ENCODE results near the gene UCHL3. TPM values are rescaled to one million over a fixed set of nuclear protein-coding genes. Genes with fewer than 3 reads are reported as not detected.

Gene UCHL3
- total and polyA plus RNA-seq, 9 of the 15 experiments (the other 6 are each of a cell fraction or from before 2014, with no cell fraction given) = 42.2 to 112 (median 85.4) TPM

DNA sequence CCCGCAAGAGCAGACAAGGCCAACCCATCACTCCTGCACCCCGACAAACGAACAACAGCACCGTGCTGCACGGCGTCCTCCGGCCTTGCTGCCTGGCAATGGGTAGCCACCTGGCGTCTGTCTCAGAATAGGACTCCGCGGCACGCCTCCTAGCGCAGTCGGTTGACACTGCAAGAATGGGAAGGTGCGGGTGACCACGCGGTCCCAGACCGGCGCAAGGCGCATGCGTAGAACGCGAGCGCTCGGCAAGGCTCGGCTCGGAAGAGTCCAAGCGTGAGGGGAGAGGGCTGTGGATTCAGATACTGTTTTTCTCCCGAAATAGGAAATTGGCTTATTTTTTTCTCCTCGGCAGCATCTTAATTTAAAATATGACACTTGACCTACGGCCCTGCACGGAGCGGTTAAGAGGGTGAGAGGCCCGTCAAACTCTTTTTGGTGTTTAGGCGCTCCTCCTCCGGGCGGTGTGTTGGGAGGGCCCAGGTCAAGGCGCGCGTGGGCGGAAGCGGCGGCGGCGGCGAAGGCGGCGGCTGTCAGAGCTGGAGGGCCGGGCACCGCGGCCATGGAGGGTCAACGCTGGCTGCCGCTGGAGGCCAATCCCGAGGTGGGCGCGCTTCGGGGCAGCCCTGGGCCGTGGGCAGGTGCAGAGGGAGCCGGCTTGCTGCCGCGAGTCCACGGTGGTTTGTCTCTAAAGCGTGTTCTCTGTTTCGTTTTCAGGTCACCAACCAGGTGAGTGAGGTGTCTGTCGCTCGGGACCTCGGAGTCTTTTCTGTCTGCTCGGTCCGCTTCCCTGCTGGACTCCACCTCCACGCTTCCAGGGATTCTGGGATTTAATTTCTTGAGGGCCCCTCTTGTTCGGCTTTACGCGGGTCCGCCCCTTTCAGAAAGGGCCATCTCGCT, at the start of gene UCHL3 (continued):
- TF ChIP-seq, protein P1, sequence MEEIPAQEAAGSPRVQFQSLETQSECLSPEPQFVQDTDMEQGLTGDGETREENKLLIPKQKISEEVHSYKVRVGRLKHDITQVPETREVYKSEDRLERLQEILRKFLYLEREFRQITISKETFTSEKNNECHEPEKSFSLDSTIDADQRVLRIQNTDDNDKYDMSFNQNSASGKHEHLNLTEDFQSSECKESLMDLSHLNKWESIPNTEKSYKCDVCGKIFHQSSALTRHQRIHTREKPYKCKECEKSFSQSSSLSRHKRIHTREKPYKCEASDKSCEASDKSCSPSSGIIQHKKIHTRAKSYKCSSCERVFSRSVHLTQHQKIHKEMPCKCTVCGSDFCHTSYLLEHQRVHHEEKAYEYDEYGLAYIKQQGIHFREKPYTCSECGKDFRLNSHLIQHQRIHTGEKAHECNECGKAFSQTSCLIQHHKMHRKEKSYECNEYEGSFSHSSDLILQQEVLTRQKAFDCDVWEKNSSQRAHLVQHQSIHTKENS (CRISPR knock-in tag; IDR thresholded peaks at IDR 0.05) = no peak
- TF ChIP-seq, protein P2, sequence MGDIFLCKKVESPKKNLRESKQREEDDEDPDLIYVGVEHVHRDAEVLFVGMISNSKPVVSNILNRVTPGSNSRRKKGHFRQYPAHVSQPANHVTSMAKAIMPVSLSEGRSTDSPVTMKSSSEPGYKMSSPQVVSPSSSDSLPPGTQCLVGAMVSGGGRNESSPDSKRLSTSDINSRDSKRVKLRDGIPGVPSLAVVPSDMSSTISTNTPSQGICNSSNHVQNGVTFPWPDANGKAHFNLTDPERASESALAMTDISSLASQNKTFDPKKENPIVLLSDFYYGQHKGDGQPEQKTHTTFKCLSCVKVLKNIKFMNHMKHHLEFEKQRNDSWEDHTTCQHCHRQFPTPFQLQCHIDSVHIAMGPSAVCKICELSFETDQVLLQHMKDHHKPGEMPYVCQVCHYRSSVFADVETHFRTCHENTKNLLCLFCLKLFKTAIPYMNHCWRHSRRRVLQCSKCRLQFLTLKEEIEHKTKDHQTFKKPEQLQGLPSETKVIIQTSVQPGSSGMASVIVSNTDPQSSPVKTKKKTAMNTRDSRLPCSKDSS (IDR thresholded peaks at IDR 0.05; ENCODE audit: low read depth, partially characterized antibody) = no peak
- TF ChIP-seq NR3C1 (CRISPR knock-in tag; IDR thresholded peaks at IDR 0.05) (no peak), TBL1XR1 (IDR thresholded peaks at IDR 0.05; ENCODE audit: low read length in 2 of 2) (no peak), POU5F1 (IDR thresholded peaks at IDR 0.05; ENCODE audit: borderline replicate concordance, low read depth, low read length, partially characterized antibody) (no peak), CHD4 (IDR thresholded peaks at IDR 0.05; ENCODE audit: insufficient read depth, insufficient replicate concordance, low read depth, low read length, poor library complexity, severe bottlenecking) (no peak), BMI1 (IDR thresholded peaks at IDR 0.05; ENCODE audit: low read length) (no peak), TAF7 (tag; IDR thresholded peaks at IDR 0.05) (no peak), DACH1 (IDR thresholded peaks at IDR 0.05; ENCODE audit: partially characterized antibody) (no peak), MECOM (CRISPR knock-in tag; IDR thresholded peaks at IDR 0.05) (no peak), ZBTB8A (IDR thresholded peaks at IDR 0.05; ENCODE audit: partially characterized antibody) (no peak), MEIS2 (IDR thresholded peaks at IDR 0.05; ENCODE audit: partially characterized antibody) (peak; percentile 60), ZNF324 (CRISPR knock-in tag; IDR thresholded peaks at IDR 0.05) (no peak), SNRNP70 (optimal IDR thresholded peaks at IDR 0.05; ENCODE audit: low read depth, low read length) (no peak), RBM15 (IDR thresholded peaks at IDR 0.05; ENCODE audit: insufficient read depth, low read length) (no peak), FOXM1 (IDR thresholded peaks at IDR 0.05; ENCODE audit: low read depth) (no peak), FOXM1 (CRISPR knock-in tag; IDR thresholded peaks at IDR 0.05; ENCODE audit: low read depth) (no peak), ZBTB1 (CRISPR knock-in tag; IDR thresholded peaks at IDR 0.05; ENCODE audit: borderline replicate concordance, low read depth) (no peak)
- TF ChIP-seq, protein P3, sequence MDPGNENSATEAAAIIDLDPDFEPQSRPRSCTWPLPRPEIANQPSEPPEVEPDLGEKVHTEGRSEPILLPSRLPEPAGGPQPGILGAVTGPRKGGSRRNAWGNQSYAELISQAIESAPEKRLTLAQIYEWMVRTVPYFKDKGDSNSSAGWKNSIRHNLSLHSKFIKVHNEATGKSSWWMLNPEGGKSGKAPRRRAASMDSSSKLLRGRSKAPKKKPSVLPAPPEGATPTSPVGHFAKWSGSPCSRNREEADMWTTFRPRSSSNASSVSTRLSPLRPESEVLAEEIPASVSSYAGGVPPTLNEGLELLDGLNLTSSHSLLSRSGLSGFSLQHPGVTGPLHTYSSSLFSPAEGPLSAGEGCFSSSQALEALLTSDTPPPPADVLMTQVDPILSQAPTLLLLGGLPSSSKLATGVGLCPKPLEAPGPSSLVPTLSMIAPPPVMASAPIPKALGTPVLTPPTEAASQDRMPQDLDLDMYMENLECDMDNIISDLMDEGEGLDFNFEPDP (CRISPR knock-in tag; IDR thresholded peaks at IDR 0.05) = no peak
- TF ChIP-seq, protein P4, sequence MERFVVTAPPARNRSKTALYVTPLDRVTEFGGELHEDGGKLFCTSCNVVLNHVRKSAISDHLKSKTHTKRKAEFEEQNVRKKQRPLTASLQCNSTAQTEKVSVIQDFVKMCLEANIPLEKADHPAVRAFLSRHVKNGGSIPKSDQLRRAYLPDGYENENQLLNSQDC (CRISPR knock-in tag; IDR thresholded peaks at IDR 0.05) = no peak

Measured in K562 (cell line).